ENCODE results near the gene MECR. TPM values are rescaled to one million over a fixed set of nuclear protein-coding genes. Genes with fewer than 3 reads are reported as not detected.
A peak's percentile ranks its signal among the peaks of the same experiment; 100 is the strongest.

The MECR gene
- total RNA-seq, 5 donors from 2014 or later (not counting 1 experiment from before 2014, with no cell fraction given) = 9.5 to 17.8 (median 17.3) TPM

- H3K36me3 Mint-ChIP-seq = no peaks in the 10 kb centered on the region
- no peak overlapping the region for H3K4me3 Mint-ChIP-seq
- ChIA-PET CTCF (no interaction called here), POLR2A (no interaction called here)
- no peaks in the 10 kb centered on the region for H3K4me1 Mint-ChIP-seq
- Histone ChIP-seq H3K4me3 (ENCODE audit: control insufficient read depth in 1 of 2, extremely low read depth in 1 of 2, low read length in 1 of 2) (no peak overlapping the region), H3K9me3 (no peaks in the 10 kb centered on the region), H3K27ac (ENCODE audit: low read length) (no peak overlapping the region), H3K36me3 (ENCODE audit: control insufficient read depth in 2 of 2, extremely low read depth in 1 of 2, insufficient read depth in 1 of 2, low read length in 1 of 2) (no peaks in the 10 kb centered on the region), H3K4me1 (ENCODE audit: control insufficient read depth in 1 of 2, extremely low read depth in 1 of 2, insufficient read depth in 2 of 2, low read length in 2 of 2) (no peaks in the 10 kb centered on the region), H3K27me3 (replicated peaks in 1 of 2; ENCODE audit: control insufficient read depth in 2 of 2, extremely low read depth in 1 of 2, insufficient read depth in 2 of 2, low read length in 1 of 2) (peaks cover 0 to 64% of the 10 kb centered on the region in 2 experiments)
- WGBS (ENCODE audit: insufficient coverage) = 66% methylated on average over 3 of the region's 6 CpGs
- no peak overlapping the region for H3K27ac Mint-ChIP-seq
- no peak for DNase-seq
- H3K27me3 Mint-ChIP-seq = peaks cover 32 to 42% of the 10 kb centered on the region in 2 donors
- H3K9me3 Mint-ChIP-seq = no peaks in the 10 kb centered on the region
- no peak for ATAC-seq (replicated peaks in 1 of 4)
Measured at GRCh38 chr1:29245261-29245660, 14.5 kb upstream of the MECR start.

GRCh38 chr1:29243871-29244200 lies 13.1 kb upstream of the MECR start:
- CTCF ChIA-PET = no interaction called here

GRCh38 chr1:29243023-29243870 lies 12.5 kb upstream of the MECR start:
- H3K4me3 Mint-ChIP-seq = no peak overlapping the region
- no peak for ATAC-seq (replicated peaks in 1 of 4)
- Histone ChIP-seq H3K9me3 (no peaks in the 10 kb centered on the region), H3K27me3 (replicated peaks in 1 of 2; ENCODE audit: control insufficient read depth in 2 of 2, extremely low read depth in 1 of 2, insufficient read depth in 2 of 2, low read length in 1 of 2) (peaks cover 0 to 67% of the 10 kb centered on the region in 2 experiments), H3K27ac (ENCODE audit: low read length) (no peak overlapping the region), H3K4me3 (ENCODE audit: control insufficient read depth in 1 of 2, extremely low read depth in 1 of 2, low read length in 1 of 2) (no peak overlapping the region), H3K4me1 (ENCODE audit: control insufficient read depth in 1 of 2, extremely low read depth in 1 of 2, insufficient read depth in 2 of 2, low read length in 2 of 2) (peaks cover 0 to 5% of the 10 kb centered on the region in 2 experiments), H3K36me3 (ENCODE audit: control insufficient read depth in 2 of 2, extremely low read depth in 1 of 2, insufficient read depth in 1 of 2, low read length in 1 of 2) (no peaks in the 10 kb centered on the region)
- 79% methylated on average over 15 of the region's 16 CpGs for WGBS (ENCODE audit: insufficient coverage)
- ChIA-PET POLR2A (no interaction called here), CTCF (no interaction called here)
- peaks cover 41 to 49% of the 10 kb centered on the region in 2 donors for H3K27me3 Mint-ChIP-seq
- no peak overlapping the region for H3K27ac Mint-ChIP-seq
- no peak for DNase-seq
- H3K36me3 Mint-ChIP-seq = no peaks in the 10 kb centered on the region
- H3K4me1 Mint-ChIP-seq = peaks cover 4 to 10% (median 6%) of the 10 kb centered on the region in 3 donors
- H3K9me3 Mint-ChIP-seq = no peaks in the 10 kb centered on the region

More at GRCh38 chr1:29243871-29244200, 13.1 kb upstream of the MECR start:
- H3K36me3 ChIP-seq (ENCODE audit: control insufficient read depth in 2 of 2, extremely low read depth in 1 of 2, insufficient read depth in 1 of 2, low read length in 1 of 2) = no peaks in the 10 kb centered on the region
- Mint-ChIP-seq H3K4me3 (no peak overlapping the region), H3K4me1 (peaks cover 0 to 6% (median 1%) of the 10 kb centered on the region in 3 donors), H3K27ac (no peak overlapping the region), H3K36me3 (no peaks in the 10 kb centered on the region), H3K9me3 (no peaks in the 10 kb centered on the region), H3K27me3 (peaks cover 35 to 47% of the 10 kb centered on the region in 2 donors)
- H3K4me1 ChIP-seq (ENCODE audit: control insufficient read depth in 1 of 2, extremely low read depth in 1 of 2, insufficient read depth in 2 of 2, low read length in 2 of 2) = no peaks in the 10 kb centered on the region
- POLR2A ChIA-PET = no interaction called here
- no peak for ATAC-seq (replicated peaks in 1 of 4)
- DNase-seq = no peak
- H3K27ac ChIP-seq (ENCODE audit: low read length) = no peak overlapping the region
- no peaks in the 10 kb centered on the region for H3K9me3 ChIP-seq
- H3K27me3 ChIP-seq (replicated peaks in 1 of 2; ENCODE audit: control insufficient read depth in 2 of 2, extremely low read depth in 1 of 2, insufficient read depth in 2 of 2, low read length in 1 of 2) = peaks cover 0 to 66% of the 10 kb centered on the region in 2 experiments
- 73% methylated on average over 3 of the region's 3 CpGs for WGBS (ENCODE audit: insufficient coverage)
- H3K4me3 ChIP-seq (ENCODE audit: control insufficient read depth in 1 of 2, extremely low read depth in 1 of 2, low read length in 1 of 2) = no peak overlapping the region

GRCh38 chr1:29240986-29241385 lies 10.3 kb upstream of the MECR start:
- Histone ChIP-seq H3K27ac (ENCODE audit: low read length) (no peak overlapping the region), H3K4me3 (ENCODE audit: control insufficient read depth in 1 of 2, extremely low read depth in 1 of 2, low read length in 1 of 2) (no peak overlapping the region), H3K27me3 (replicated peaks in 1 of 2; ENCODE audit: control insufficient read depth in 2 of 2, extremely low read depth in 1 of 2, insufficient read depth in 2 of 2, low read length in 1 of 2) (peaks cover 5 to 67% of the 10 kb centered on the region in 2 experiments), H3K36me3 (ENCODE audit: control insufficient read depth in 2 of 2, extremely low read depth in 1 of 2, insufficient read depth in 1 of 2, low read length in 1 of 2) (no peaks in the 10 kb centered on the region), H3K4me1 (ENCODE audit: control insufficient read depth in 1 of 2, extremely low read depth in 1 of 2, insufficient read depth in 2 of 2, low read length in 2 of 2) (peaks cover 6 to 20% of the 10 kb centered on the region in 2 experiments), H3K9me3 (no peaks in the 10 kb centered on the region)
- no peak overlapping the region for H3K27ac Mint-ChIP-seq
- no peak overlapping the region for H3K4me3 Mint-ChIP-seq
- WGBS (ENCODE audit: insufficient coverage) = 55% methylated on average over 2 of the region's 2 CpGs
- no peak for ATAC-seq (replicated peaks in 1 of 4)
- no peak for DNase-seq
- ChIA-PET CTCF (no interaction called here), POLR2A (no interaction called here)
- peaks cover 40 to 46% of the 10 kb centered on the region in 2 donors for H3K27me3 Mint-ChIP-seq
- H3K9me3 Mint-ChIP-seq = no peaks in the 10 kb centered on the region
- H3K36me3 Mint-ChIP-seq = no peaks in the 10 kb centered on the region
- H3K4me1 Mint-ChIP-seq = peaks cover 14 to 22% (median 21%) of the 10 kb centered on the region in 3 donors

DNA sequence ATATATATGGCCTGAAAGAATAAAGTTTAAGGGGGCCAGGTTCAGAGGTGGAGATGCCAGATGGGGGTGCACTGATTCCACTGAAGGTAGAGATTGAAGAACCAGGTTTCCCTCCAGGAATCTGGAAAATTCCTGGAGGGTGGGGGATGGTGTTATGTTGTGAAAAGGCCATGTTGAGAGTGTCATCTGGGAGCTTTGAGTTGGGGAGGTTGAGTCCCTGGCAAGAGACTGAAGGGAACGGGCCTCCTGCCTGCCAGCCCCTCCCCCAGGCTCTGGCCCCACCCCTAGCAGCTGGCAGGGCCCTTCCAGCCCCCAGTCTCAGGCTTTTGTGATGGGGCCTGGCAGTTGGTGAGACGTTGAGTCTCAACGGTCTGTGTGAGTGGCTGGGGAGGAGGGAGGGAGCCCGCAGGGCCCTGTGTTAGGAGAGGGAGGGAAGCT lies 9.7 kb upstream of the MECR start:
- Mint-ChIP-seq H3K9me3 (no peaks in the 10 kb centered on the region), H3K27me3 (peaks cover 45 to 51% of the 10 kb centered on the region in 2 donors), H3K27ac (no peak overlapping the region), H3K4me1 (peaks cover 17 to 25% (median 24%) of the 10 kb centered on the region in 3 donors), H3K4me3 (no peak overlapping the region), H3K36me3 (no peaks in the 10 kb centered on the region)
- H3K27ac ChIP-seq (ENCODE audit: low read length) = no peak overlapping the region
- no peaks in the 10 kb centered on the region for H3K9me3 ChIP-seq
- ChIA-PET CTCF (no interaction called here), POLR2A (no interaction called here)
- peaks cover 6 to 22% of the 10 kb centered on the region in 2 experiments for H3K4me1 ChIP-seq (ENCODE audit: control insufficient read depth in 1 of 2, extremely low read depth in 1 of 2, insufficient read depth in 2 of 2, low read length in 2 of 2)
- no peak for DNase-seq
- H3K27me3 ChIP-seq (replicated peaks in 1 of 2; ENCODE audit: control insufficient read depth in 2 of 2, extremely low read depth in 1 of 2, insufficient read depth in 2 of 2, low read length in 1 of 2) = peaks cover 5 to 68% of the 10 kb centered on the region in 2 experiments
- no peak overlapping the region for H3K4me3 ChIP-seq (ENCODE audit: control insufficient read depth in 1 of 2, extremely low read depth in 1 of 2, low read length in 1 of 2)
- ATAC-seq (replicated peaks in 1 of 4) = no peak
- no CpG with 5 or more reads among the region's 4 CpGs for WGBS (ENCODE audit: insufficient coverage)
- no peaks in the 10 kb centered on the region for H3K36me3 ChIP-seq (ENCODE audit: control insufficient read depth in 2 of 2, extremely low read depth in 1 of 2, insufficient read depth in 1 of 2, low read length in 1 of 2)

DNA sequence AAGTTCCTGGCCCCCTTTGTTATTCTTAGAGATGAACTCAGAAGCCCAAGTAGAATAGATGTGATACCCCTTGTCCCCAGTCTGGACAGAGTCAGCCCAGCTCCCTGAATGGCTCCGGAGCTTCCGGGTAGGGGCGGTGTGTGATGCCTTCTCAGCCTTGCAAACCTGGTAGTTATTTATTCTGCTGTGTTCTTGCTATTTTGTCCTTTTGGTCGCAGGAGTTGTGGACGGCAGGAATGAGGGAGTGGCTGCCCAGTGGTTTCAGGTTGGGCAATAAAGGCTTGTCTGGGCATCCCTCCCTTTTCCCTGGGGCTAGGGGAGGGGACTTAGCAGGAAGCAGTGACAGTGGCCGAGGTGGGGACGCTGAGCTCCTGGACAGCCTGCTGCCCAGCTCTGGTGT lies 8.4 kb upstream of the MECR start:
- Histone ChIP-seq H3K9me3 (no peaks in the 10 kb centered on the region), H3K36me3 (ENCODE audit: control insufficient read depth in 2 of 2, extremely low read depth in 1 of 2, insufficient read depth in 1 of 2, low read length in 1 of 2) (no peaks in the 10 kb centered on the region), H3K4me3 (ENCODE audit: control insufficient read depth in 1 of 2, extremely low read depth in 1 of 2, low read length in 1 of 2) (no peak overlapping the region), H3K27ac (ENCODE audit: low read length) (no peak overlapping the region), H3K4me1 (ENCODE audit: control insufficient read depth in 1 of 2, extremely low read depth in 1 of 2, insufficient read depth in 2 of 2, low read length in 2 of 2) (peaks cover 6 to 22% of the 10 kb centered on the region in 2 experiments), H3K27me3 (replicated peaks in 1 of 2; ENCODE audit: control insufficient read depth in 2 of 2, extremely low read depth in 1 of 2, insufficient read depth in 2 of 2, low read length in 1 of 2) (peaks cover 5 to 69% of the 10 kb centered on the region in 2 experiments)
- H3K4me3 Mint-ChIP-seq = peak overlapping the region in 2 of 3 donors; percentile 66 to 84
- no peak overlapping the region for H3K27ac Mint-ChIP-seq
- POLR2A ChIA-PET = no interaction called here
- WGBS (ENCODE audit: insufficient coverage) = 36% methylated on average over 7 of the region's 7 CpGs
- DNase-seq (no peak), ATAC-seq (replicated peaks in 1 of 4) (no peak)
- no peaks in the 10 kb centered on the region for H3K9me3 Mint-ChIP-seq
- H3K27me3 Mint-ChIP-seq = peaks cover 52 to 60% of the 10 kb centered on the region in 2 donors
- CTCF ChIA-PET = no interaction called here
- H3K36me3 Mint-ChIP-seq = no peaks in the 10 kb centered on the region
- peaks cover 17 to 25% (median 24%) of the 10 kb centered on the region in 3 donors for H3K4me1 Mint-ChIP-seq

Measured in T-cell (primary cell).